ENCODE data around the gene DYNLL1.
A peak's percentile ranks its signal among the peaks of the same experiment; 100 is the strongest.

The DYNLL1 gene

DNA sequence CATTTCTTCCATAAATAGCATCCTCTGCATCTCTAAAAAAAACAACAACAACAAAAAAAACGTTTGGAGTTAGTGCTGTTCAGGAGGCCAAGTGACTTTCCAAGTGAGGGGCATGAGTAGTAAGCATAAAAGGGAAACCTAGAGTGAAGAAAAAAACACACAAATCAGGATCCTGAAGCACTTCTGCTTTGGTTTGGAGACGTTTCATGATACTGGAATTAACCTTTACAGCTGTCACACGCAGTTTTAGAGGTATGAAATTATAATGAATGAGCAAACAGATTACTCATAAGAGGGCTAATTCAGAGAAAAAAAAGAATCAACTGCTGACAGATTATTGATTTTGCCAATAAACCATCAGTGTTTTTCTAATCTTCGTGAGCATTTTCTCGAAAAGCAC, 30.2 kb upstream of the DYNLL1 start:
- H3K4me1 ChIP-seq (ENCODE audit: control insufficient read depth, insufficient read depth, low read length) = peaks cover 9% of the 10 kb centered on the region
- no peaks in the 10 kb centered on the region for H3K9me3 ChIP-seq (replicated peaks; ENCODE audit: low read length)
- peaks cover 66% of the 10 kb centered on the region for H3K36me3 ChIP-seq (ENCODE audit: insufficient read depth, low read length)
- H3K4me2 ChIP-seq (ENCODE audit: low read length) = no peak overlapping the region
- no peaks in the 10 kb centered on the region for H3K27me3 ChIP-seq (ENCODE audit: control insufficient read depth, insufficient read depth, low read length)
- no peak overlapping the region for H3K4me3 ChIP-seq (ENCODE audit: low read length)
- H3K9ac ChIP-seq (ENCODE audit: low read depth, low read length) = no peak overlapping the region

DNA sequence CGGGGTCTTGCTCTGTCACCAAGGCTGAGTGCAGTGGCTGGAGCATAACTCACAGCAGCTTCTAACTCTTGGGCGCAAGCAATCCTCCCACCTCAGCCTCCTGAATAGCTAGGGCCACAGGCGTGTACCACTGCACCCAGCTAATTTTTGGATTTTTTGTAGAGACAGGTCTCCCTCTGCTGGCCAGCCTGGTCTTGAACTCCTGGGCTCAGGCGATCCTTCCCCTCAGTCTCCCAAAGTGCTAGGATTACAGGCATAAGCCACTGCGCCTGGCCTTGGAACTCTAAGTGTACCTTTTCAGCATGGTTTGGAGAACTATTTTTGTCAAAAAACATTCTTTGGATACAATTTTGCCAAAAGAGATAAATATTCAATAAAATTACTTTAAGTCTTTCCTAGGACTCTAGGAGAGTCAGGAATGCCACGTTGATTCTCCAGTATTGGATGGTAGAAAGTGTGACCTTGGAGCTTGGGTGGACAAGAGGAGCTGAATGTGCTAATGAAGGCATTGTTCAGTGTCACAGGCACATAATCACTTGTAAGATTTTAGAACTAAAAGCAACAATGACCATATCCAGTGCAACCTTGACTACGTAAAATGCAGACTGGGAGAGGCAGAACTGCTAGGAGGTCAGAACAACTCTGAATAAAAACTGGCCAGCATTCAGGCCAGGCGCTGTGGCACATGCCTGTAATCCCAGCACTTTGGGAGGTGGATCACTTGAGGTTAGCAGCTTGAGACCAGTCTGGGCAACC, 29.2 kb upstream of the DYNLL1 start:
- Histone ChIP-seq H3K36me3 (ENCODE audit: insufficient read depth, low read length) (peaks cover 56% of the 10 kb centered on the region), H3K4me1 (ENCODE audit: control insufficient read depth, insufficient read depth, low read length) (peaks cover 9% of the 10 kb centered on the region), H3K9ac (ENCODE audit: low read depth, low read length) (no peak overlapping the region), H3K4me3 (ENCODE audit: low read length) (no peak overlapping the region), H3K9me3 (replicated peaks; ENCODE audit: low read length) (no peaks in the 10 kb centered on the region), H3K4me2 (ENCODE audit: low read length) (no peak overlapping the region), H3K27me3 (ENCODE audit: control insufficient read depth, insufficient read depth, low read length) (no peaks in the 10 kb centered on the region)

DNA sequence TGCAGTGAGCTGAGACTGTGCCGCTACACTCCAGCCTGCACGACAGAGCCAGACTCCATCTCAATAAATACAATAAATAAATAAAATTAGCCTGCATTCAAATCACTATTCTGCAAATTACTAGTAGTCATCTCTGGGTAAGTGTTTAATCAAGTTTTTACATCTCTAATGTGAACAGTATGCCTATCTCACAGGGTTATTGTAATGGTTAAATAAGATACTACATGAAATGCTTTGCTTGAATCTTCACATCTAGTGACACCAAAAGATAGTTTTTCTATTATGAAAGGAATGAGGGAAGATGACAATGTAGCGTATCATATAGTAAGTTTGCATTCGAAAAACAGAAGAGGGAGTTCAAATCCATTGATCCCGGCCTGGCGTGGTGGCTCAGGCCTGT, 28.5 kb upstream of the DYNLL1 start:
- H3K9ac ChIP-seq (ENCODE audit: low read depth, low read length) = no peak overlapping the region
- H3K4me1 ChIP-seq (ENCODE audit: control insufficient read depth, insufficient read depth, low read length) = peaks cover 9% of the 10 kb centered on the region
- H3K4me3 ChIP-seq (ENCODE audit: low read length) = peak overlapping the region; percentile 75
- peak overlapping the region; percentile 92 for H3K4me2 ChIP-seq (ENCODE audit: low read length)
- no peaks in the 10 kb centered on the region for H3K27me3 ChIP-seq (ENCODE audit: control insufficient read depth, insufficient read depth, low read length)
- no peaks in the 10 kb centered on the region for H3K9me3 ChIP-seq (replicated peaks; ENCODE audit: low read length)
- H3K36me3 ChIP-seq (ENCODE audit: insufficient read depth, low read length) = peaks cover 49% of the 10 kb centered on the region

DNA sequence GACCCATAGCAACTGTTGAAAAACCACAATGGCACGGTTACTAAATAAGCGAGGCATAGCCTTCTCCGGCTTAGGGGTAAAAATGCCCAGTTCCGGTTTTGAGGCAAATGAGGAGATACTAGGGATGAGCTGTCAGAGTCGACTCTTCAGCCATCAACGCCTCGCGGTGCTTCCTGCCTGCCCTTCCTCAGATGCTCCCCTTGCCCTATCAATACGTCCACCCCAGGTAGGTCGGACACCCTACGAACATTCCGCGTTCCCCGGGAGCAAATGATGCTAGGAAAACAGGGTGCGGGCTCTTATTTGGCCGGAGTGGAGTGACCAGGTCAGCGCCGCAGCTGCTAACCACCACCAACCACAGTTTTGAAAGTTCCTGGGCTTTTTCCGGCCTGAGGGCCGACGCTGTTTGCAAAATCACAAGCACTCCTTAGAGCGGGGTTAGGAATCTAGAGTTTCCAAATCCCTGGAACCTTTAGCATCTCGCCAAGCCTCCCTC, 27.5 kb upstream of the DYNLL1 start:
- peak overlapping the region; percentile 97 for H3K9ac ChIP-seq (ENCODE audit: low read depth, low read length)
- H3K4me2 ChIP-seq (ENCODE audit: low read length) = peak overlapping the region; percentile 92
- peaks cover 41% of the 10 kb centered on the region for H3K36me3 ChIP-seq (ENCODE audit: insufficient read depth, low read length)
- H3K4me1 ChIP-seq (ENCODE audit: control insufficient read depth, insufficient read depth, low read length) = peaks cover 9% of the 10 kb centered on the region
- H3K9me3 ChIP-seq (replicated peaks; ENCODE audit: low read length) = no peaks in the 10 kb centered on the region
- H3K27me3 ChIP-seq (ENCODE audit: control insufficient read depth, insufficient read depth, low read length) = no peaks in the 10 kb centered on the region
- peak overlapping the region; percentile 75 for H3K4me3 ChIP-seq (ENCODE audit: low read length)

DNA sequence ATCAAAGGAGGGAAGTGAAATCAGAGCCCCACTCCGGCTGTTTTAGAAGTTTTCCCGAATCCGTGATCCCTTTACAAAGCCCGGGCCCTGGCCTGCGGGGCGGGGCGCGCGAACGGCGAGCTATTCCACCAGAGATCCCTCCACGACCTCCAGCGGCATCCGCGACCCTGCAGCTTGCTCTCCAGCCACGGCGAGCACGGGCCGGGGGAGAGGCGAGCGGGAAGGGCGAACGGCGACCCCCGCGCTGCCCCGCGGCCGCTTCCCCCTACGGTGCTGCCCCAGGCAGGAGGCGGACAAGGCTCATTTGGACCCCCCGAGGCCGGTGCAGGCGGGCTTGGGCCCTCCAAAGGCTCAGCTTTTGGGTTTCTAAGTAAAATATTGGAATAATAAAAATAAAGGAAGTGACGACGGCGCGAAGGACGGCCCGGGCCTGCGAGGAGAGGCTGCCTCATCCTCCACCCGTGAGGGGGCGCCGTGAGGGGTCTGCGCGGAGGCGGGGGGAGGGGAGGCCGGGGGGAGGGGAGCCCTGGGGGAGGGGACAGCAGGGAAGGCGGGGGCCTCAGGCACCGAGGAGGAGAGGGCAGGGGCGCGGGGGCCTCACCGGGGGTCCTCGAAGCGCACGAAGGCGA, 27.0 kb upstream of the DYNLL1 start:
- H3K27me3 ChIP-seq (ENCODE audit: control insufficient read depth, insufficient read depth, low read length) = no peaks in the 10 kb centered on the region
- H3K4me3 ChIP-seq (ENCODE audit: low read length) = peak overlapping the region; percentile 75
- H3K36me3 ChIP-seq (ENCODE audit: insufficient read depth, low read length) = peaks cover 35% of the 10 kb centered on the region
- peak overlapping the region; percentile 97 for H3K9ac ChIP-seq (ENCODE audit: low read depth, low read length)
- peaks cover 12% of the 10 kb centered on the region for H3K4me1 ChIP-seq (ENCODE audit: control insufficient read depth, insufficient read depth, low read length)
- H3K9me3 ChIP-seq (replicated peaks; ENCODE audit: low read length) = no peaks in the 10 kb centered on the region
- H3K4me2 ChIP-seq (ENCODE audit: low read length) = peak overlapping the region; percentile 92

DNA sequence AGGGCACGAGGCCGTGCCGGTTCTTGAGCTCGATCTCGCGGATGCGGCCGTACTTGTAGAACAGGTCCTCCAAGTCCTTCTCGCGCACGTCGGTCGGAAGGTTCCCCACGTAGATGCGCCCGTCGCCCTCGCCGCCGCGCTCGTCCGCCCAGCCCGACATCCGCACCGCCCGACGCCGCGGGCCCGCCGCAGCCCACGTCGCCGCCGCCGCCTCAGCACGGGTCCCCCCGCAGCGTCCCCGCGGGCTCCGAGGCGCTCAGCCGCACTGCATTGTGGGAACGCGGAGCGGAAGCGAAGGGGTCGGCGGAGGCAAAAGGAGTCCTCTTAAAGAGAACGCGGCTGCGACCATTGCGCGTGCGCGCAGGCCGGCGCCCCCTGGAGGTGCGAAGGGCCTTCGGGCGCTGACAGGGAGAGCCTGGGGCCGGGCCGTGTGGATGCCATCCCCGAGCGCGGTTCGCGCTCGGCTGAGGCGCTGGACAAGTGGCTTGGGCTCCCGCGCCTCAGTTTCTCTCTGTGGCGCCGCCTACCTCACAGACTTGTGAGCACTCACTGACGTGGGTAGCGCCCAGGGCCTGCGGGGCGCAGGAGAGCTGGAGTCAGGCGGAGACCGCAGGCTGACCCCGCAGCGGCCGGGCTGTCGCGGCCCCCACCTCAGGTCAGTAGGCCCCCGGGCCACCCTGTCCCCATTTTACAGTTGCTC, 26.3 kb upstream of the DYNLL1 start, which contains the start of gene SRSF9:
Gene SRSF9 (minus strand): TSS at position 299 of the 700 bp plus-strand sequence. CDS start 139 bp downstream, at position 160.
- peak within 1 kb of the TSS; percentile 75 for H3K4me3 ChIP-seq (ENCODE audit: low read length)
- peaks cover 18% of the 10 kb centered on the region for H3K4me1 ChIP-seq (ENCODE audit: control insufficient read depth, insufficient read depth, low read length)
- H3K4me2 ChIP-seq (ENCODE audit: low read length) = peak within 1 kb of the TSS; percentile 92
- peaks cover 28% of the 10 kb centered on the region for H3K36me3 ChIP-seq (ENCODE audit: insufficient read depth, low read length)
- peak within 1 kb of the TSS; percentile 97 for H3K9ac ChIP-seq (ENCODE audit: low read depth, low read length)
- H3K9me3 ChIP-seq (replicated peaks; ENCODE audit: low read length) = no peaks in the 10 kb centered on the region
- H3K27me3 ChIP-seq (ENCODE audit: control insufficient read depth, insufficient read depth, low read length) = no peaks in the 10 kb centered on the region

DNA sequence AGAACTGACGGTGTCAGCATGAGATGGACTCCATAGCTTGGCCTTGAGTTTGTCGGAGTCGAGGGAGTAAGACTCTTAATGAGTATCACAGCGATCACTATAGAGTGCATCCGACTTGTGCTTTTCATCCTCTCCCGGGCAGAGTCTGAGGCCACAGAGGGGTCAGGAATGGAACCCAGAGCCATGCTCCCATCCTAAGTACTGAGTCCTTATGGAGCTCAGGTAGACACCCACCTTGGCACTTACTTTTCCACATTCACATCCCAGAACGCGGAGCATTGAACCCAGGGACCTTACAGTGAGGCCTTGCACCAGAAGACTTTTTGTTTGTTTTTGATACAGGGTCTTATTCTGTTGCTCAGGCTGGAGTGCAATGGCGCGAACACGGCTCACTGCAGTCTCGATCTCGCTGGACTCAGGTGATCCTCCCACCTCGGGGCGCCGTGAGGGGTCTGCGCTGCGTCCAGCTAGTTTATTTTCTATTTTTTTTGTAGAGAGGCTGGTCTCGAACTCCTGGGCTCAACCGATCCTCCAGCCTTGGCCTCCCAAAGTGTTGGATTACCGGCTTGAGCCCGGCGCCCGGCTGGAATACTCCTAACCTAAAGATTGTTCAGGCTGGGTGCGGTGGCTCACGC, 25.6 kb upstream of the DYNLL1 start:
- peak overlapping the region; percentile 97 for H3K9ac ChIP-seq (ENCODE audit: low read depth, low read length)
- H3K4me2 ChIP-seq (ENCODE audit: low read length) = peak overlapping the region; percentile 92
- H3K36me3 ChIP-seq (ENCODE audit: insufficient read depth, low read length) = peaks cover 22% of the 10 kb centered on the region
- H3K4me1 ChIP-seq (ENCODE audit: control insufficient read depth, insufficient read depth, low read length) = peaks cover 21% of the 10 kb centered on the region
- H3K27me3 ChIP-seq (ENCODE audit: control insufficient read depth, insufficient read depth, low read length) = no peaks in the 10 kb centered on the region
- H3K9me3 ChIP-seq (replicated peaks; ENCODE audit: low read length) = no peaks in the 10 kb centered on the region
- H3K4me3 ChIP-seq (ENCODE audit: low read length) = peak overlapping the region; percentile 75

DNA sequence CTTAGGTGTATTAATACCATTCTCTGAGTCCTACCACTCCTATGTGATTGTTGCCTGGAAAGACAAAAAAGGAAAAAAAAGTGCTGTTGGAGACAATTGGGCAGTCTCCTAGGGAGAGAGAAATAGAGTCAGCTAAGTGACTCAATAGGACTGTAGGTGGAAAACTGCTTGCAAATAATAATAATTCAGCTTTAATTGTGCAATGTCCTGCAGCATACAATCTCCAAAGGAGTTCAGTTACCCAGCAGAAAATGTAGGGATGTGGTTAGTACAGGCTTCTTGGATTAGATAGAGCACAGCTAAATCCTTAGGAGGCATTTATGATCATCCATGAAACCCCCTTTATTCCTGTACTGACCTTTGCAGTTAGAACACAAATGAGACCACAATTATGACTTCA, 23.4 kb upstream of the DYNLL1 start:
- H3K4me1 ChIP-seq (ENCODE audit: control insufficient read depth, insufficient read depth, low read length) = peaks cover 18% of the 10 kb centered on the region
- H3K36me3 ChIP-seq (ENCODE audit: insufficient read depth, low read length) = peaks cover 4% of the 10 kb centered on the region
- no peaks in the 10 kb centered on the region for H3K9me3 ChIP-seq (replicated peaks; ENCODE audit: low read length)
- no peak overlapping the region for H3K4me3 ChIP-seq (ENCODE audit: low read length)
- H3K27me3 ChIP-seq (ENCODE audit: control insufficient read depth, insufficient read depth, low read length) = no peaks in the 10 kb centered on the region
- no peak overlapping the region for H3K9ac ChIP-seq (ENCODE audit: low read depth, low read length)
- H3K4me2 ChIP-seq (ENCODE audit: low read length) = no peak overlapping the region

DNA sequence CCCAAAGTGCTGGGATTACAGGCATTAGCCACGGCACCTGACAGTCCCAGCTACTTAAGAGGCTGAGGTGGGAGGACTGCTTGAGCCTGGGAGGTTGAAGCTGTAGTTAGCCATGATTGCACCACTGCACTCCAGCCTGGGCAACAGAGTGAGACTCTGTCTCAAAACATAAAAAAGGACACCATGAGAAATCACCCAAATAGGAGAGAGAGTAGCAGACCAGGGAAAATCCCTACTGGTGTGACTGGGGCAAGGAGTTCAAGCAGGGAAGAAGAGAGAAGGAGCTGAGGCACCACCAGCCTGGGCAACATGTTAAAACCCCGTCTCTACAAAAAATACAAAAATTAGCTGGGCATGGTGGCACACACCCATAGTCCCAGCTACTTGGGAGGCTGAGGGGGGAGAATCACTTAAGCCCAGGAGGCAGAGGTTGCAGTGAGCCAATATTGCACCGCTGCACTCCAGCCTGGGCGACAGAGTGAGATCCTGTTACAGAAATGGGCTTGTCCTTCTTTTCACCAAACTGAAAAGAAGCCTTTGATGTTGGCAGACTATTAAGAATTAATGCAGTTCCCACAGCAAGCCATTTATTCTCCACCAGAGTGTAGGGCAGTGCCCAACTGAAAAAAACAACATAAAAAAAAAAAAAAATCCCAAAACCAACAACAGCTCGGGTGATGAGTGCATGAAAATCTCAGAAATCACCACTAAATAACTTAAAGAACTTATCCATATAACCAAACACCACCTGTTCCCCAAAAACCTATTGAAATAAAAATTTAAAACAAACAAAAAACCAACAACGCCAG, 21.9 kb upstream of the DYNLL1 start:
- H3K36me3 ChIP-seq (ENCODE audit: insufficient read depth, low read length) = no peaks in the 10 kb centered on the region
- peaks cover 12% of the 10 kb centered on the region for H3K4me1 ChIP-seq (ENCODE audit: control insufficient read depth, insufficient read depth, low read length)
- H3K9ac ChIP-seq (ENCODE audit: low read depth, low read length) = no peak overlapping the region
- no peaks in the 10 kb centered on the region for H3K9me3 ChIP-seq (replicated peaks; ENCODE audit: low read length)
- H3K27me3 ChIP-seq (ENCODE audit: control insufficient read depth, insufficient read depth, low read length) = no peaks in the 10 kb centered on the region
- peak overlapping the region; percentile 1 for H3K4me2 ChIP-seq (ENCODE audit: low read length)
- no peak overlapping the region for H3K4me3 ChIP-seq (ENCODE audit: low read length)

DNA sequence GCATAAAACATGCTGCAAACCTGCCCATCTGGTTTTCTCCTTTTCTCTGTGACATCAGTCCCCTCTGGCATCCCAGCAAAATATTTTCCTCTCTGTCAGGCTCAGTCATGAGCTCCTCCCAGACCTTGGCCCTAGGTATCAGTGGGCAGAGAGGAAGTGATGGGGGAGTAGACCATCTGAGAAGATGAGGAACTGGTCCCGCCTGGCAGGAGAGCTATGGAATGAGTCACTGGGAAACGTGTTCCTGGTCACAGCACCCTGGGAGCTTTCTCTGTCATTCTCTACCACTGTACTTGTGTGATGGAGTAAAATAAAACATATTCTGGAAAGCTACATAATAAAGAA, 21.3 kb upstream of the DYNLL1 start:
- no peaks in the 10 kb centered on the region for H3K27me3 ChIP-seq (ENCODE audit: control insufficient read depth, insufficient read depth, low read length)
- peak overlapping the region; percentile 31 for H3K4me2 ChIP-seq (ENCODE audit: low read length)
- peaks cover 12% of the 10 kb centered on the region for H3K4me1 ChIP-seq (ENCODE audit: control insufficient read depth, insufficient read depth, low read length)
- H3K9ac ChIP-seq (ENCODE audit: low read depth, low read length) = no peak overlapping the region
- no peaks in the 10 kb centered on the region for H3K9me3 ChIP-seq (replicated peaks; ENCODE audit: low read length)
- no peak overlapping the region for H3K4me3 ChIP-seq (ENCODE audit: low read length)
- H3K36me3 ChIP-seq (ENCODE audit: insufficient read depth, low read length) = no peaks in the 10 kb centered on the region

Data from skeletal muscle satellite cell (primary cell).